H1 (cell line): ENCODE measurements around the gene PDE8A. TPM values are rescaled to one million over a fixed set of nuclear protein-coding genes. Genes with fewer than 3 reads are reported as not detected.

Experiments used
- CTCF ChIA-PET: fragments of 300-600 bp; sonication (Branson Sonifier 250); formaldehyde crosslinking; loops from one replicate; lab custom pipeline; 2021; ENCODE audit not compliant: partially characterized antibody; lab: Charles Lee
- POLR2A ChIA-PET: fragments of 300-600 bp; sonication (Branson Sonifier 250); formaldehyde crosslinking; loops from one replicate; lab custom pipeline; 2021; ENCODE audit warnings: inconsistent platforms; ENCODE audit not compliant: partially characterized antibody; lab: Charles Lee
- DNase-seq, 2 experiments: peaks; one replicate each; pipeline versions ENCODE4 v3.0.0 to v3.0.0-alpha.2; 2010 to 2022; ENCODE audit warnings: low spot score in 2 of 2, low read depth in 1 of 2, mixed read lengths in 1 of 2
- FAIRE-seq: peaks from 2 replicates; lab custom pipeline; 2011; peaks lifted over from hg19 to GRCh38; lab: Jason Lieb, UNC
- H2AFZ ChIP-seq: 2 replicates; pipeline ENCODE4 v1.8.1; 2012; ENCODE audit warnings: low read length, inconsistent platforms
- H2AK5ac ChIP-seq: 2 replicates; pipeline ENCODE4 v1.6.1; 2013; ENCODE audit warnings: low read depth, low read length
- H2BK120ac ChIP-seq: replicated peaks from 2 replicates; pipeline ENCODE3; 2013; ENCODE audit warnings: low read depth, low read length, inconsistent platforms
- H2BK12ac ChIP-seq: 2 replicates; pipeline ENCODE4 v1.6.1; 2013; ENCODE audit warnings: low read depth, low read length
- H2BK15ac ChIP-seq: 2 replicates; pipeline ENCODE4 v1.6.1; 2013; ENCODE audit warnings: low read length
- H2BK20ac ChIP-seq: 2 replicates; pipeline ENCODE4 v1.6.1; 2013; ENCODE audit warnings: low read length
- H2BK5ac ChIP-seq: 2 replicates; pipeline ENCODE4 v1.6.1; 2013; ENCODE audit warnings: low read depth, low read length
- H3K14ac ChIP-seq: 2 replicates; pipeline ENCODE4 v1.6.1; 2013; ENCODE audit warnings: inconsistent platforms; ENCODE audit not compliant: insufficient read length
- H3K18ac ChIP-seq: 2 replicates; pipeline ENCODE4 v1.6.1; 2013; ENCODE audit warnings: low read length; ENCODE audit errors: extremely low read depth
- H3K23ac ChIP-seq: 2 replicates; pipeline ENCODE4 v1.6.1; 2013; ENCODE audit warnings: inconsistent platforms; ENCODE audit not compliant: insufficient read length
- H3K23me2 ChIP-seq: 2 replicates; pipeline ENCODE4 v1.6.1; 2013; ENCODE audit warnings: low read depth, low read length
- H3K27ac ChIP-seq: 2 replicates; pipeline ENCODE4 v1.6.1; 2011; ENCODE audit warnings: low read depth, low read length, inconsistent platforms
- H3K27me3 ChIP-seq, 4 experiments: replicated peaks in 1 of 4; 1 replicate in 1 of 4; 2 replicates in 3 of 4; pipeline versions ENCODE4 v1.6.1 to v1.8.1; 2011 to 2013; ENCODE audit warnings: low read length in 3 of 4, mild to moderate bottlenecking in 3 of 4, inconsistent platforms in 2 of 4, mixed read lengths in 2 of 4, moderate library complexity in 1 of 4; ENCODE audit not compliant: control insufficient read depth in 3 of 4, insufficient read depth in 3 of 4; ENCODE audit errors: extremely low read depth in 1 of 4
- H3K36me3 ChIP-seq, 4 experiments: 2 replicates each; pipeline versions ENCODE4 v1.6.1 to v1.8.1; 2011 to 2013; ENCODE audit warnings: mild to moderate bottlenecking in 4 of 4, low read length in 3 of 4, moderate library complexity in 2 of 4, control low read depth in 1 of 4, inconsistent platforms in 1 of 4; ENCODE audit not compliant: insufficient read depth in 4 of 4, control insufficient read depth in 2 of 4
- H3K4ac ChIP-seq: replicated peaks from 2 replicates; pipeline ENCODE3; 2013; ENCODE audit warnings: low read length, low read depth, mixed read lengths, inconsistent platforms; ENCODE audit not compliant: insufficient read length
- H3K4me1 ChIP-seq, 4 experiments: replicated peaks in 1 of 4; 1 replicate in 1 of 4; 2 replicates in 3 of 4; pipeline versions ENCODE4 v1.6.1 to v1.8.1; 2011 to 2013; ENCODE audit warnings: low read length in 3 of 4, inconsistent platforms in 2 of 4, mixed read lengths in 1 of 4; ENCODE audit not compliant: insufficient read depth in 4 of 4, control insufficient read depth in 3 of 4
- H3K4me2 ChIP-seq, 2 experiments: 2 replicates each; pipeline versions ENCODE4 v1.6.1 to v1.8.1; 2011 to 2013; ENCODE audit warnings: low read depth in 2 of 2, low read length in 2 of 2, control low read depth in 1 of 2, inconsistent platforms in 1 of 2, mild to moderate bottlenecking in 1 of 2; ENCODE audit not compliant: insufficient read depth in 1 of 2
- H3K4me3 ChIP-seq, 4 experiments: fragments of 200-600, 300-600 bp in 1 of 4; sonication (generic), shearing (Covaris generic), sonication (Bioruptor Twin) in 1 of 4; 2 replicates each; pipeline versions ENCODE4 v1.5.1 to v1.8.1; 2011 to 2016; ENCODE audit warnings: low read length in 4 of 4, low read depth in 3 of 4, control low read depth in 2 of 4, inconsistent platforms in 2 of 4, mild to moderate bottlenecking in 2 of 4, mixed read lengths in 1 of 4, moderate library complexity in 1 of 4; ENCODE audit not compliant: insufficient read depth in 2 of 4; ENCODE audit errors: extremely low read depth in 1 of 4
- H3K56ac ChIP-seq: replicated peaks from 2 replicates; pipeline ENCODE3; 2013; ENCODE audit warnings: low read depth, mild to moderate bottlenecking, mixed read lengths, low read length, inconsistent platforms; ENCODE audit not compliant: insufficient read length
- H3K79me1 ChIP-seq: 2 replicates; pipeline ENCODE4 v1.6.1; 2013; ENCODE audit warnings: low read depth, low read length, control low read depth
- H3K79me2 ChIP-seq, 2 experiments: 2 replicates each; pipeline versions ENCODE4 v1.6.1 to v1.8.1; 2012 to 2013; ENCODE audit warnings: low read length in 2 of 2, mild to moderate bottlenecking in 2 of 2, inconsistent platforms in 1 of 2; ENCODE audit not compliant: insufficient read depth in 2 of 2, control insufficient read depth in 1 of 2
- H3K9ac ChIP-seq, 4 experiments: replicated peaks in 1 of 4; 1 replicate in 1 of 4; 2 replicates in 3 of 4; pipeline versions ENCODE4 v1.6.1 to v1.8.1; 2011 to 2013; ENCODE audit warnings: low read depth in 3 of 4, low read length in 3 of 4, control low read depth in 2 of 4, mild to moderate bottlenecking in 2 of 4, moderate library complexity in 2 of 4, inconsistent platforms in 1 of 4; ENCODE audit errors: extremely low read depth in 1 of 4
- H3K9me3 ChIP-seq, 2 experiments: 2 replicates each; pipeline versions ENCODE4 v1.6.1 to v1.8.1; 2012 to 2013; ENCODE audit warnings: mild to moderate bottlenecking in 2 of 2, moderate library complexity in 2 of 2, control low read depth in 1 of 2, inconsistent platforms in 1 of 2, low read depth in 1 of 2, low read length in 1 of 2, mixed read lengths in 1 of 2; ENCODE audit not compliant: insufficient read depth in 2 of 2
- H4K20me1 ChIP-seq, 2 experiments: replicated peaks in 1 of 2; 2 replicates each; pipeline versions ENCODE3 to v1.8.1; 2011 to 2013; ENCODE audit warnings: inconsistent platforms in 2 of 2, low read length in 2 of 2, mild to moderate bottlenecking in 1 of 2; ENCODE audit not compliant: insufficient read depth in 2 of 2, control insufficient read depth in 1 of 2
- H4K5ac ChIP-seq: 2 replicates; pipeline ENCODE4 v1.6.1; 2013; ENCODE audit warnings: low read length, low read depth, mixed read lengths, inconsistent platforms; ENCODE audit not compliant: insufficient read length
- H4K8ac ChIP-seq: 2 replicates; pipeline ENCODE4 v1.8.0; 2013; ENCODE audit warnings: mild to moderate bottlenecking, moderate library complexity, low read length, inconsistent platforms; ENCODE audit not compliant: insufficient read depth; ENCODE audit errors: extremely low read depth
- H4K91ac ChIP-seq: replicated peaks from 2 replicates; pipeline ENCODE3; 2013; ENCODE audit warnings: low read length, mixed read lengths, inconsistent platforms; ENCODE audit not compliant: insufficient read length
- CBX8 ChIP-seq: fragments of 300-800, 300-1000 bp; sonication (generic); IDR thresholded peaks from 2 replicates; pipeline ENCODE4 v1.7.1; 2016; ENCODE audit warnings: low read depth, low read length, borderline replicate concordance
- CEBPB ChIP-seq: IDR thresholded peaks from 2 replicates; pipeline ENCODE4 v1.6.1; 2012; ENCODE audit warnings: low read depth, low read length
- CHD1 ChIP-seq: IDR thresholded peaks from 2 replicates; pipeline ENCODE4 v1.6.1; 2012; ENCODE audit warnings: low read depth, low read length, improper control_type of control experiment
- CTBP2 ChIP-seq: IDR thresholded peaks from 2 replicates; pipeline ENCODE4 v1.7.0; 2011; ENCODE audit warnings: borderline replicate concordance, mild to moderate bottlenecking, moderate library complexity, mixed read lengths, low read length; ENCODE audit not compliant: insufficient read depth, insufficient read length
- EP300 ChIP-seq, 2 experiments: IDR thresholded peaks; 1 replicate in 1 of 2; 2 replicates in 1 of 2; pipeline ENCODE4 v1.6.1; 2011 to 2012; ENCODE audit warnings: low read depth in 2 of 2, low read length in 2 of 2, mild to moderate bottlenecking in 2 of 2, borderline replicate concordance in 1 of 2, inconsistent platforms in 1 of 2, moderate library complexity in 1 of 2
- FOSL1 ChIP-seq: IDR thresholded peaks from 2 replicates; pipeline ENCODE4 v1.6.1; 2011; ENCODE audit warnings: mild to moderate bottlenecking, low read depth, low read length, moderate library complexity; ENCODE audit not compliant: insufficient read depth
- GABPA ChIP-seq: IDR thresholded peaks from 2 replicates; pipeline ENCODE4 v1.6.1; 2011; ENCODE audit warnings: mild to moderate bottlenecking, low read length, moderate library complexity, borderline replicate concordance; ENCODE audit not compliant: insufficient read depth
- GTF2F1 ChIP-seq: IDR thresholded peaks from 2 replicates; pipeline ENCODE4 v1.6.1; 2012; ENCODE audit warnings: low read depth, low read length, improper control_type of control experiment, borderline replicate concordance
- KDM4A ChIP-seq: IDR thresholded peaks from one replicate; pipeline ENCODE4 v1.7.1; 2012; ENCODE audit warnings: low read depth, mild to moderate bottlenecking, moderate library complexity, low read length, inconsistent platforms; ENCODE audit not compliant: severe bottlenecking
- NANOG ChIP-seq: IDR thresholded peaks from 2 replicates; pipeline ENCODE4 v1.6.1; 2011; ENCODE audit warnings: low read length, low read depth, mild to moderate bottlenecking, inconsistent platforms; ENCODE audit not compliant: insufficient read depth, poor library complexity, severe bottlenecking
- PHF8 ChIP-seq: fragments of 200-600 bp; sonication (generic); conservative IDR thresholded peaks from 2 replicates; pipeline ENCODE4 v1.7.1; 2012; ENCODE audit warnings: low read depth, mild to moderate bottlenecking, inconsistent platforms, low read length, moderate library complexity
- RNF2 ChIP-seq: fragments of 200-900, 300-1000 bp; sonication (generic); IDR thresholded peaks from 2 replicates; pipeline ENCODE4 v1.7.1; 2016; ENCODE audit warnings: borderline replicate concordance, low read depth, mild to moderate bottlenecking, antibody characterized with exemption, low read length; ENCODE audit not compliant: poor library complexity, severe bottlenecking; ENCODE audit errors: missing control alignments
- TBP ChIP-seq: IDR thresholded peaks from 2 replicates; pipeline ENCODE4 v1.6.1; 2011; ENCODE audit warnings: low read depth, low read length, improper control_type of control experiment
- ZNF274 ChIP-seq: IDR thresholded peaks from 2 replicates; pipeline ENCODE4 v1.7.0; 2012; ENCODE audit warnings: low read length, borderline replicate concordance; ENCODE audit errors: extremely low read depth
- WGBS, 2 experiments: shearing (Covaris generic) in 1 of 2; methylation state at CpG; one replicate each; pipeline versions ENCODE4 v1.1.6 to v1.1.7; 2013 to 2015; ENCODE audit warnings: low lambda C conversion rate in 2 of 2, mixed read lengths in 2 of 2, inconsistent platforms in 1 of 2, low coverage in 1 of 2, missing lambda C conversion rate in 1 of 2; ENCODE audit not compliant: insufficient replicate concordance in 2 of 2, insufficient coverage in 1 of 2, insufficient read length in 1 of 2; ENCODE audit errors: extremely low coverage in 1 of 2, missing lambda C conversion rate in 1 of 2; 5-methylcytosine and 5-hydroxymethylcytosine counted together
- polyA plus RNA-seq, 7 experiments: library from polyadenylated mRNA; depleted of rRNA in 3 of 7; stranded (reverse) in 5 of 7; unstranded in 2 of 7; fragments of >200 nt in 5 of 7; fragments of 200-250 nt in 2 of 7; gene quantifications; 1 replicate in 5 of 7; 2 replicates in 1 of 7; 4 replicates in 1 of 7; pipeline versions ENCODE4 v1.2.1 to v1.2.3, GENCODE V29; 2011 to 2013; ENCODE audit warnings: missing spikeins in 2 of 7, mixed read lengths in 2 of 7
- total RNA-seq: library from RNA; stranded (reverse); fragmentation: NEBNext Ultra II Directional; extraction: Animal tissue kit (Norgen Biotek cat#: 25700); gene quantifications from 2 replicates; pipeline ENCODE4 v1.2.1, GENCODE V29; 2021

PDE8A gene
- total and polyA plus RNA-seq, 2 of the 8 experiments (the other 6 are each of a cell fraction or from before 2014, with no cell fraction given) = 6.9 to 7.8 TPM

DNA sequence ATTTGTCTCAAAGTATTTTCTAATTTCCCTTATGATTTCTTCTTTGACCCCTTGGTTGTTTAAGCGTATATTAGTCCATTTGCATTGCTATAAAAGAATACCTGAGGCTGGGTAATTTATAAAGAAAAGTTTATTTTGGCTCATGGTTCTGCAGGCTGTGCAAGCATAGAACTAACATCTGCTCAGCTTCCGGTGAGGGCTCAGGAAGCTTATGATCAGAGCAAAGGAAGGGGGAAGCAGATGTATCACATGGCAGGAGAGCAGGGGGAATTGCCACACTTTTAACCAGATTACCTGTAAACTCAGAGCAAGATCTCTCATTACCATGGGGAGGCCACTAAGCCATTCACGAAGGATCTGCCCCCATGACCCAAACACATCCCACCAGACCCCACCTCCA lies 148.2 kb downstream of the PDE8A start:
- Histone ChIP-seq H3K36me3 (no peaks in the 10 kb centered on the region; a peak in 2 of 8 replicates), H3K23me2 (no peaks in the 10 kb centered on the region), H3K4me2 (no peak overlapping the region), H2BK12ac (no peak overlapping the region), H2AFZ (no peak overlapping the region), H3K27me3 (no peaks in the 10 kb centered on the region), H3K9ac (no peak overlapping the region), H3K4me1 (peaks cover 0 to 3% (median under 1%) of the 10 kb centered on the region in 4 experiments; a peak in 3 of 7 replicates), H4K20me1 (no peaks in the 10 kb centered on the region), H3K9me3 (no peaks in the 10 kb centered on the region), H3K79me1 (no peaks in the 10 kb centered on the region), H2BK15ac (no peak overlapping the region), H3K4me3 (no peak overlapping the region), H3K79me2 (no peaks in the 10 kb centered on the region), H3K23ac (no peak overlapping the region), H2AK5ac (no peak overlapping the region), H3K56ac (no peak overlapping the region), H2BK20ac (no peak overlapping the region), H4K91ac (no peak overlapping the region), H3K14ac (no peak overlapping the region), H4K5ac (no peak overlapping the region), H2BK5ac (no peak overlapping the region), H3K4ac (no peak overlapping the region), H3K27ac (no peak overlapping the region), H4K8ac (no peak overlapping the region), H2BK120ac (no peak overlapping the region), H3K18ac (no peak overlapping the region)
- DNase-seq (no peak), FAIRE-seq (no peak)
- 83% methylated on average over 3 of the region's 3 CpGs; no CpG with 5 or more reads in 1 of the 2 experiments for WGBS, 2 experiments
- POLR2A ChIA-PET = no interaction called here
- CTCF ChIA-PET = no interaction called here
- no peak for TF ChIP-seq PHF8
- no peak for TF ChIP-seq GABPA
- TF ChIP-seq NANOG = no peak
- TF ChIP-seq KDM4A = no peak
- TF ChIP-seq TBP = no peak
- no peak for TF ChIP-seq EP300 (IDR thresholded peaks at IDR 0.05; ENCODE audit: borderline replicate concordance in 1 of 2, low read depth in 2 of 2, low read length in 2 of 2)
- TF ChIP-seq GTF2F1 = no peak
- TF ChIP-seq CTBP2 = no peak
- TF ChIP-seq CHD1 = no peak
- no peak for TF ChIP-seq CBX8
- TF ChIP-seq ZNF274 = no peak
- TF ChIP-seq RNF2 = no peak
- TF ChIP-seq FOSL1 = no peak
- TF ChIP-seq CEBPB = no peak
